GM18526 (cell line): ENCODE measurements around the gene RBM39.

Source experiments
- POLR2A ChIP-seq: IDR thresholded peaks from 3 replicates; pipeline ENCODE4 v1.6.1; 2011; ENCODE audit not compliant: insufficient read length; ENCODE audit errors: extremely low read depth

RBM39 gene

DNA sequence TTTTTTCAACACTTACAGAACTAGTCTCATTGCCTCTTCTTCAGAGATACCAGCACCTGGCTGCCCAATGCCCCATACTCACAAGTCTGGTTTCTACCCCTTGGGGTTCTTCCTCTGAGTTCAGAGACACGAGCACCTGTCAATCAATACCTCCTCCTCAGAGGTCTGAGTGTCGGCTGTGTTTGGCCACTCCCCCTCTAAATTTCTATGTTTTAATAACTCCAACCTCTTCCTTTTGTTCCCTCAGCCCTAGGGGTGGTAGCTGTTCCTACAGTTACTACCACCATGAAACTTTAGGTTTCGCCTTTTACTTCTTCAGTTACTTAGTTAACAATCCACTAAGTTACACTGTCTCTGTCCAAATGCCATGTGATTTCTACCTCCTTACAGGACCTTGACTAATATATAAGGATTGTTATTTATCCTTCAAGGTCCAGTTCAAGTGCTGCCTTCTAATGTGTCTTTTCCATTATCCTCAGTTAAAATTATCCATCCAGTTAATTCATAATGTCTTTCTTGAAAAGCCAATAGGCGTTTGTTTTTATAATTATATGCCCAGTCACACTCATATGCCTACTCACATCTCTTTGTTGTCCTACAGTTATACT lies 15.1 kb upstream of the RBM39 start:
- TF ChIP-seq POLR2A = no peak

DNA sequence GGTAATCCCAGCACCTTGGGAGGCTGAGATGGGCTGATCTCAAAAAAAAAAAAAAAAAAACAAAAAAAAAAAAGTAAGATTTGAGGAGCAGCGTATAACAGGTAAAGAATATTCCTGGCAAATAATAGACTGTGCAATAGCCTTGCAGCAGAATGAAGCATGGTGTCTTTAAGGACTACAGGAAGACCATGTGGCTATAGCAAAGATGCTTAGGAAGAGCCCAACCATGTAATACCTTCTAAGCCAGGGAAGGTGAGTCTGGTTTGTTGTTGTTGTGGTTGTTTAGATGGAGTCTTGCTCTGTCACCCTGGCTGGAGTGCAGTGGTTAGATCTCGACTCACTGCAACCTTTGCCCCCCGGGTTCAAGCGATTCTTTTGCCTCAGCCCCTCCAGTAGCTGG lies 14.3 kb upstream of the RBM39 start:
- no peak for TF ChIP-seq POLR2A

DNA sequence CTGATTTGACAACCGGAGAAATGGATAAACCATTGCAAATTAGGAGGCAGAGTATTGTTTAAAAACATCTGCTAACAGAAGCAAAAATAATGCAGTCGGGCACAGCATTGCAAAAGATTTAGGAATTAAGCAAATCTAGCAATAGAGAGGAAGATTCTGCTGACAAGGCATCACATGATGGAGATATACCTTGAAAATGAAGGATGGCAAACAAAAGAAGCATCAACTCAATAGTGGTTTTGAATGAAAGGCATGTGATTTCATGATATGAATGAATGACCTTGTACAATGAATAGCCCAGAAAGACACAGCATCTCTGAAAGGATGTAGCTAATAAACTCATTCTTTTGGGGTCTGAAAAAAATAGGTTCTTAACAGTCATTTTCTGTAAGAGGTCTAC lies 8.6 kb upstream of the RBM39 start:
- TF ChIP-seq POLR2A = no peak

DNA sequence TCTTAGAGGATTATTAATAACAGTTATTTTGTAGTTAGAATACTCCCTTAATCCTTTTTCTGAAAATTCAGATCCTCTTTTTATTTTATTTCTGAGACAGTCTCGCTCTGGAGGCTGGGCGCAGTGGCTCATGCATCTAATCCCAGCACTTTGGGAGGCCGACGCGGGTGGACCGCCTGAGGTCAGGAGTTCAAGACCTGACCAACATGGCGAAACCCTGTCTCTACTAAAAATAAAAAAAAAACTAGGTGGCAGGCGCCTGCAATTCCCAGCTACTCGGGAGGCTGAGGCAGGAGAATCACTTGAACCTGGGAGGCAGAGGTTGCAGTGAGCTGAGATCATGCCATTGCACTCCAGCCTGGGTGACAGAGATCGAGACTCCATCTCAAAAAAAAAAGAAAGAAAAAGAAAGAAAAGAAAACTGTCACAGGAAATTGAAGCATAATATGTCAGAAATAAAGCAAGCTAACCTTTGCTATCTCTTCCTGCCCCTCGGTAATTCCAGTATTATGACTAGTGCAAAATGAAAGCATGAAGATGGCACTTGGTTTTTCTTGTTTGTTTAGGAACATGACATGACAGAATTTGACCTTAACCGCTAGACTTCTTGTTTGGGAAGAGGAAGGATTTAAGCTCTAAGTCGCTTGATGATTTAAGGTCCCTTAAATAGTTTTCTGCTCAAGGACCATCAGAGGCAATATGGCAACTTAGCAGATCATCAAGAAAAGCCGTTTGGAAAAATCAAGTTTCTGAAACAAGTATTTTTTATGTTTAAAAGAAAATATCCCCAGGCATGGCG lies 1.8 kb upstream of the RBM39 start:
- TF ChIP-seq POLR2A = no peak

DNA sequence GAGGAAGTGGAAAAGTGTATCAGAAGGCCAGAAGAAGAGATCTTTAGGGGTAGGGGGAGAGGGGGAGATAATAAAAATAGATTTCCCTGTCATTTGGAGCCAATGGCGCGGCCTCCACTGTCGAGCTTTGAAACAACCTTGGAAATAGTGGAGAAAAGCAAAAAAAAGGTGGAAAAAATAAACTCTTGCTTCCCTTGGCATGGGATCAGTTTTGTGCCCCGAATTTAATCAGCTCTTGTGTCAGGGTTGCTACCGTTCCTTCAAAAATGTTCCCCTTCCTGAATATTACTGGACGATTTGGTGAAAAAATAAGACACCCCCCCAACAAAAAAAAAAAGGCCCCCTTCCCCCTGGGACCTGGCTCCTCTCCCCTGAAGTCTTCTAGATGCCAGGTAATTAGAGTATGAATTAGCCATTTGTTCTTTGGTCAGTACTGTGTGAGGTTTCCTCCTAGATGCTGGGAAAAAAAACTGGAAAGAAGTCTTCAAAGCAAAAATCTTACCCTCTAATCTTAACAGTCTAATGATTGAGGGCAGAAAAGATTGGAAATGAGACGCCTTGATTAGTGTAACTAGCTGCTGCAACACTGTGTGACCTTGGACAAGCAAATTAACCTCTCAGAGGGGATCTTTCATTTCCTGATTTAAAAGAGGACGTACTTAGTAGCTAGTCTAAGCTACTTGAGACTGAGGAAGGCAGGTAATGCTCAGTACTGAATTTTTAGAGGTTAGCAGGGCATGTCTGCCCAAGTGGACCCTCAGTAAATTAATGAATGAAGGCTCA lies 872 bp upstream of the RBM39 start:
- no peak for TF ChIP-seq POLR2A

DNA sequence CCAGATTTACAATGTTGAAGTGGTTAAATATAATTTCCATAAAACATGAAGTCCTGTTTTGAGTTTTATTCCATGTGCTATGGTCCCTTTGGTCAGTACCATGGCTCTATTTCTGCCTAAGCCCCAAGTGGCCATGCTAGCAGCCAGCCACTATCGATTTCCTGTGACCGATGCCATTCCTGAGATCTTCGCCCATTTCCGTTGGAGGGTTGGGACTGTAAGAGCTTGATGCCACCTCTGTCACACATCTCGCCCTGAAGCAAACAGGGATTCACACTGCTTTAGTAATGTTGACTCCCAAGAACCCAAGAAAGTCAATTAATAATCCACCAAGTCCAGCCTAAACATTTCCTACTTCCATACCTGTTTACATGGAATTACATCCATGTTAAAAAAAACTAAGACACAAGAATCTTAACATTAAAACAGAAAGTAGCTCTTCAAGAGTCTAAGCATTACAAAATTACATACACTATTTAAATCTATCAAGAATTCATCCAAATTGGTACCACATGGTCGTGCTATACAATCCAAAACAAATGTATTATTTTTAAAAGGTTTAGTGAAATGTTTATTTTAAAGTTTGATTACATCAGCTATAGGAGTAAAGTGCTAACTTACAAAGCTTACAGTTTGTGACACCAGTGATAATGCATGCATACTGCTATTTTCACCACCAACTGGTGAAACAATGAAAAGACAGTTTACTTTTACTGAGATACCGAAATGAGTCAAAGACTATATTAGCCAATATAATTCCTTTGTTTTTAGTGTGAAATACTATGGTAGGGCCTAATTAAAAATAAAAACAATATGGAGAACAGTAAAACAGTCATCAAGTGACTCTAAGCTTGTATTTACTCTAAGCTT lies 2.5 kb downstream of the RBM39 start:
- no peak for TF ChIP-seq POLR2A

DNA sequence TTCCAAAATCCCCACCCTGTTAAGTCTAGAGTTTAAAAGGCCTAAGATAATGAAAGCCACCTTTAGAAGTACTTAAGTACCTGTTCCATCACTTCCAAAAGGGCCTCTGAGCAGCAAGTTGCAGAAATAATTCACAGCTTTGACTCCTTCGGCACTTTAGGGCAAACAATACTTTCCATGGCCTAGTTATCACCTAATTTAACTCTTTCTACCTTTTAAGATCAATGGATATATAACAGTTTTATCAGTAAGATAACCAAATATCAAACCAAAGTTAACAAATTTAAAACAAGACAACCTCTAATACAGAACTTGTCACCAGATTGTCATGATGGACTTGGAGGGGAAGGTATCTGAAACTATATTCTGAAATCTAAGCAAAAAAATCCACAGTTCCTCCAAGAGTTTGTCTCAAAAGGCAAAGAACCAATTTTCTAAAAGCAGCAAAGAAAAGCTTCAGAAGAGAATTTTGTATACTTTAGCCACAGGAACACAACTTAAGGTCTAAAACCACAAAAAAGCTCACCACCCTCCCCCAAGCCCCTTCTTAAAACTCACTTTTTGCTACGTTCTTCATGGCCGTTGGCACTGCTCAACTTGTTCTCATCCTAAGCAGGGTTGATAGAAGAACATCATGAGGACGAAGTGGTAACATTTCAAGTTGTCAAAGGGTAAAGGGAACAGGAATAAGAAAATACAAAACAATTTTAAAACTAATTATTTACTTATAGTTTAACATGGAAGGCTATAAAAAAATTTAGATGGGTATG lies 3.5 kb downstream of the RBM39 start:
- no peak for TF ChIP-seq POLR2A

DNA sequence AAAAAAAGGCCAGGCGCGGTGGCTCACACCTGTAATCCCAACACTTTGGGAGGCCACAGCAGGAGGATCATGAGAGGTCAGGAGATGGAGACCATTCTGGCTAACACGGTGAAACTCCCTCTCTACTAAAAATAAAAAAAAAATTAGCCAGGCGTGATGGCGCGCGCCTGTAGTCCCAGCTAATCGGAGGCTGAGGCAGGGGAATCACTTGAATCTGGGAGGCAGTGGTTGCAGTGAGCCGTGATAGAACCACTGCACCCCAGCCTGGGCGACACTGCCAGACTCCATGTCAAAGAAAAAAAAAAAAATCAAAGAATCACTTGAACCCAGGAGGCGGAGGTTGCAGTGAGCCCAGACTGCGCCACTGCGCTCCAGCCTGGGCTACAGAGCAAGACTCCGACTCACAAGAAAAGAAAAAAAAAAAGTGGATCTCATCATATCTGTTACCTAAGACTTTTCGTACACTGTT lies 4.2 kb downstream of the RBM39 start:
- TF ChIP-seq POLR2A = no peak

DNA sequence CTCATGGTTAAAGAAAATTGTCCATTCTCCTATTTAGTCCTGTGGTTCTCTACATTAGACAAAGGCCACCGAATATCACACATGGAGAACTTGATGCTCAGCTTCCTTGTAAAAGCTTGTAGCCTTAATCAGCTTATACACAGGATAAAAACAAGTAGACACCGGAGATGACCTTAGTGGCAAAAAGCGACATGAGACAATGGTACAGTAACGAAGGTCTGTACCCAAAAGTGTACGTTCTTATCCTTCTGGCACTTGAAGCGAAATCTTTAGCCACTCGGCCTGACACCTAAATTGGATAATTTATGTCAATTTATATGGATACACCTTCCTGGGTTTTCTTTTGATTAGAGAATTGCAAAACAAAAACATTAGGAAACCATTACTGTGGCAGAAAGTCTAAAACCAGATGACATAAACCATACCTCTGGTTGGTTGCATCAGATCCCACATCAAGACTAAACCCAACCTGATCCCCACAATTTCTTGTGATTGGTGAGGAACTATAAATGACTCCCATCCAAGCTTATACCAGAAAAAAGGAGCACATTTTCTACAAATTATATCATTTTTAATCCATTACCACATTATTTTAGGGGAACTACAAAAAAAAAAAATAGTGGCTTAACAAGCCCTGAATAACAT lies 6.1 kb downstream of the RBM39 start:
- TF ChIP-seq POLR2A = no peak

DNA sequence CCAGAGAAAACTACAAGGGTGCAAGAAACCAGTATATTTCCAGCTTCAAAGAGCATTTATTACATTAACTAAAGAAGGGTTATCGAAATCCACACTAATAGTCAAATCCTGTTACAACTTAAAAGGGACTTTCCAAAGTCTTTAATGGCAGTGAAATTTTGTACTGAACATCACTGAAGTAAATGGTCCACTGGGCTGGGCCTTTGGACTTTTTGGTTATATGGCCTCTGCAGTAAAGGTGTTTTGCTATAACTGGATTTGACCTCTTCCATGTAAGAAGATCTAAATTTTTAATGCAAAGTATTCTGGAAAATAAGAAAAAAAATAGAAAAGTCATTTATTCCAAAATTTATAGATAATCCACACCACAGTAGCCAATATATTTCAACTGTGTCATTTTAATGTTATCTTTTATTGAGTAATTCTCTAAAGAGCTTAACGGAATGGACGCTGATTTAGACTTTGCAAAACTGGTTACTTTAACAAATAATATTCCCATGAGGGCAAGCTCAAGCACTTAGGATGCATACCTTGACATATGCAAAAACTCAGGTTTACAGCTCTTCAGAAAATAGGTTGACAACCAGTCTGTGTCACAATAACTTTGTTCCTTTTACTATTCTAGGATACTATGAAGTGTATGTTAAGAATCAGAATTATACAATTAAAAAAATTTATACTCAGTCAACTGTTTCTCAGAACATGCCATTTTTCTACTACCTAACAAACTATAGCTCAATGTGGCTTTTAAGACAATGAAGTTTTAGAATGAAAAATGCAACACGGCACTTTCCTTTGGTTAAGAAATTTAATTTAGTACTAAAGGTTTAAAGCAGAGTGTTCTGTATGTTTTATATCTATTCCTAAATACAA lies 7.0 kb downstream of the RBM39 start:
- no peak for TF ChIP-seq POLR2A

DNA sequence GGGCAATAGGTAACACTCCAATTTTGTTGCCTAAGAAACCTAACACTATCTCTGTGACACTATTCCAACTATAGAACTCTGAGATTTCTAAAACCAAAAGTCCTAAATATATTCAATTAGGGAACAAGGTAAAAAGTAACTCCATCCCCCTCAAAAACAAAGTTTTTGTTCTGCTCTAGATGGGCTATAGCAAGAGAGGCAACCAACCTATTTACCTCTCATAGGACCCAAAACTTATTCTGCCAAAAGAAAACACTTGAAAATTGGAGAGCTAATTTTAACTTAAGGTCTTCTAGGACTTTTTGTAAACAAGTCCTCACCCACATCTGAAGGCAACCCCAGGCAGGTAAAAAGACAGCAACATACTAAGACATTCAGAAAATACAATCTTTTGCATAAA lies 7.7 kb downstream of the RBM39 start:
- TF ChIP-seq POLR2A = no peak

DNA sequence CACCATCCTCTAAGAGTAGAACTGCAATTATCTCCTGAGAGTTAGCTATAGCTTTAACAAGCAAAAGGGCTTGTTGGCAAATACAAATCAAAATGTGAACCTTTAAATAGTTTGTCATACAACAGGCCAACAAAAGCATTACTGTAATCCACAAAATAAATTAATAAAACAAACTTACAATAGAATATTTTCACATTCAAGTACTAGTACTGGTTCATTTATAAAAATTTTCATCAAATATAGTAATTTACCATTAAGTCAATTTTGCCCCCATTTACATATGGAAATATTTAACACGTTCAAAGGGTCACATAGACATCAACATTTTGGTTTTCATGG lies 9.4 kb downstream of the RBM39 start:
- TF ChIP-seq POLR2A = no peak
